Stimulated activated CD4-positive, alpha-beta T cell treated with anti-CD3 and anti-CD28 coated beads, Interleukin-15, amount 100 ng/mL, for 1 hour (primary cell): ENCODE results near the gene FAM168B.
A peak's percentile ranks its signal among the peaks of the same experiment; 100 is the strongest.
"Not testable (repeated sequence)": the region's sequence is repeated elsewhere in the genome, so short reads cannot be mapped to it uniquely, and the experiment has no call there.

Experiments
- DNase-seq, 2 donors: peaks; one replicate each; pipeline ENCODE4 v3.0.0-alpha.2; 2020; ENCODE audit warnings: low read depth in 1 of 2, low spot score in 1 of 2

The FAM168B gene

GRCh38 chr2:131093006-131093695 lies at the start of gene FAM168B:
TSS of gene FAM168B (minus strand) at chr2:131093460. CDS start at chr2:131082646, 10,814 bp downstream.
- DNase-seq: peak; percentile 84

- no peak for DNase-seq
Observed at GRCh38 chr2:131142849-131143248, 49.6 kb upstream of the FAM168B start.

- DNase-seq: no peak
Observed at GRCh38 chr2:131140581-131140980, 47.3 kb upstream of the FAM168B start.

GRCh38 chr2:131132729-131133128 lies 39.5 kb upstream of the FAM168B start:
- DNase-seq: no peak

GRCh38 chr2:131130298-131130596 lies 37.0 kb upstream of the FAM168B start:
- DNase-seq: no peak

GRCh38 chr2:131127981-131128380 lies 34.7 kb upstream of the FAM168B start:
- DNase-seq: no peak

- DNase-seq: no peak
Observed at GRCh38 chr2:131127076-131127475, 33.8 kb upstream of the FAM168B start.

- no peak for DNase-seq
Observed at GRCh38 chr2:131126436-131126835, 33.2 kb upstream of the FAM168B start.

- DNase-seq: no peak
Observed at GRCh38 chr2:131125195-131125757, 32.0 kb upstream of the FAM168B start.

GRCh38 chr2:131123192-131123591 lies 29.9 kb upstream of the FAM168B start:
- DNase-seq: no peak

GRCh38 chr2:131122496-131122895 lies 29.2 kb upstream of the FAM168B start:
- no peak for DNase-seq

GRCh38 chr2:131121464-131121863 lies 28.2 kb upstream of the FAM168B start:
- DNase-seq: no peak

GRCh38 chr2:131120815-131121317 lies 27.6 kb upstream of the FAM168B start:
- no peak for DNase-seq

- no peak for DNase-seq
Observed at GRCh38 chr2:131115752-131116151, 22.5 kb upstream of the FAM168B start.

GRCh38 chr2:131114950-131115349 lies 21.7 kb upstream of the FAM168B start:
- DNase-seq: not testable (repeated sequence)

- no peak for DNase-seq
Observed at GRCh38 chr2:131113566-131114227, 20.4 kb upstream of the FAM168B start.

GRCh38 chr2:131112529-131112928 lies 19.3 kb upstream of the FAM168B start:
- DNase-seq: no peak

GRCh38 chr2:131105950-131106801 lies 12.9 kb upstream of the FAM168B start:
- peak in 1 of 2 donors; percentile 23 for DNase-seq

GRCh38 chr2:131105156-131105949 lies 12.1 kb upstream of the FAM168B start, which contains the start of gene PLEKHB2:
TSS of gene PLEKHB2 (plus strand) at chr2:131105336. CDS start at chr2:131120942, 15,606 bp downstream.
- peak; percentile 89 to 93 for DNase-seq

- peak; percentile 10 to 11 for DNase-seq
Observed at GRCh38 chr2:131104487-131105155, 11.4 kb upstream of the FAM168B start.
